GM18873 (cell line): ENCODE measurements around the gene CHCT1.

ENCODE experiments used
- ATAC-seq: cut with Tn5 transposase; IDR thresholded peaks from one replicate; pipeline ENCODE4 v1.9.1; 2021; ENCODE audit warnings: mild to moderate bottlenecking, moderate library complexity, moderate number of reproducible peaks; ENCODE audit not compliant: unreplicated experiment, low FRiP score

The CHCT1 gene

GRCh38 chr17:60436676-60437075 is 14.4 kb downstream of the CHCT1 start:
- ATAC-seq, result no peak

GRCh38 chr17:60439501-60439900 is 17.2 kb downstream of the CHCT1 start:
- ATAC-seq, result no peak

- no peak for ATAC-seq
These were observed 20.2 kb downstream of the CHCT1 start for GRCh38 chr17:60442271-60443173.

- ATAC-seq, result no peak
These were observed 21.4 kb downstream of the CHCT1 start for GRCh38 chr17:60443713-60444112.

GRCh38 chr17:60445144-60445543 is 22.9 kb downstream of the CHCT1 start:
- ATAC-seq, result no peak

GRCh38 chr17:60447375-60447774 is 25.1 kb downstream of the CHCT1 start:
- no peak for ATAC-seq

DNA sequence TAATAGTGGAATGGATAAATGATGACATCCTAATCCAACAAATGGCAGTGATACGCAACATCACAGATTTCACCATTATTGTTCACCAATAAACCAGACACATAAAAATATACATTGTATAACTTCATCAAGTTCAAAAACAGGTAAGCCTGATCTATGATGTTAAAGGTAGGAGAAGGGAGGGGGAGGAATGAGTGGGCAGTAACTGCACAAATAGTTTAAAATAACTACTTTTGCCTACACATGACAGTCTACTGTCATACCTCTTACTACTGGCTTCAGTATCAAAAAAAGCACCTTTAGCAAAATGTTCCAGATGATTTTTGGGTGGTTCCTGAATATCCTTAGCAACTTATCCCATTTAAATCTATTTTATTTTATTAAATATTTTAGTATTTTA is 28.8 kb downstream of the CHCT1 start:
- no peak for ATAC-seq

DNA sequence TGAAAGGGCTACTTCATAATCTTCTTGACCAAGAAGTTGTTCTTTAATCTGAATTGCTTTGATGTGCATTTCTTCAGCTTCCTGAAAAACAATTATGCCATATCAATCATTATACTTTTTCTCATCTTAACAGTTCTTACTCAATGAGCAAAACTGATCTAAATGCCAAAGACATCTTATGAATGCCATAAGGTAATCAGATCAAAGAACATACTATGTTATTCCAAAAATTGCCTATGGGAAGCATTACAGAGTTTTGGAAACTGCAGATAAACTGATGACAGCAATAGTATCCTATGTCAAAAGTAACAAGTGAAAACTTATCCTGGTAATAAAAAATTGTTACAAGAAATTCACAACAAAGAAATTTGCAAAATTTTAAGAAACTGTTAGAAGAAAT is 29.7 kb downstream of the CHCT1 start:
- ATAC-seq, result no peak

- no peak for ATAC-seq
These were observed 33.1 kb downstream of the CHCT1 start for GRCh38 chr17:60455378-60455777.

- no peak for ATAC-seq
These were observed 34.9 kb downstream of the CHCT1 start for GRCh38 chr17:60457148-60457547.

DNA sequence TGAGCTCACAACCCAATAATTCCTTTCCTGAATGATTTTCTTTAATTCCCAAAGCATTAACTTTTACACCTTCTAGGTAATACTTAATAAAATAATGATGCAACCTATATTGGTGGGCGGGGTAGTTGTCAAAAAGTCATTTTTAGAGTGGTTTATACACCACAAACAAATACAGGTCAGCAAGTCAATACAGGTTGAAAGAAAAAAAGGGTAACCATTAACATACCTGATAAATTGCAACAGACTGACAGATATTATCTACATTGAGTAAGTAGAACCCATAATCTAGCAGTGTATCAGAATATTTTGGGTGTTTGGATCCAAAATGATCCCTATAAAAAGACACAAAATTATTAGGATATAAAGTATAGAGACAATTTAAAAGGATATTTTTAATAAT is 39.3 kb downstream of the CHCT1 start:
- ATAC-seq, result no peak

DNA sequence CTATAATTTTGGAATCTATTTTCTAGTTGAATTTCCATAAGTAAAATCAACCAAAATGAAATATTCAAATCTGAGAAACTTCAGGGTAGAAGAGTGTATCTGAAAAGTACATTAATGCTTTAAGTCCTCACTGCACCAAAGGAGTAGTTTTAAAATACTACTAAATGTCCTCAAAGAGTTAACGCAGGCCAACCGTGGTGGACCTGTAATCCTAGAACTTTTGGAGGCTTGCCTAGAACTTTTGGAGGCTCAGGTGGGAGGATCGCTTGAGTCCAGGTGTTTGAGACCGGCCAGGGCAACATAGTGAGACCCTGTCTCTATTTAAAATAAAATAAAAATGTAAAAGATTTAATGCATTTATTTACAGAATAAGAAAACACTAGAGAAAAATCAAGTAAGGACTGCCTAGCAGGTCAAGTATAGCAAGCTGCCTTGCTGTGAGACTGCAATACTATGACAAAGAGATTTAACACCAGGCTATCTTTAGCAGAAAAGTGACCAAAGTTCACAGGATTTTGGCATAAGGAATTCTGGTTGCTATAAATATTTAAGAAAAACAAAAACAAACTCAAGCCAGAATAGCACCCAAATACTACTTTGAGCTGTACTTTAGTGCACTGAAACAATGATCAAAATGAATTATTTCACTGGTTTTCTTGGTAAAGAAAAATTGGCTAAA is 41.0 kb downstream of the CHCT1 start:
- no peak for ATAC-seq

GRCh38 chr17:60464343-60464742 is 42.1 kb downstream of the CHCT1 start:
- ATAC-seq, result no peak

- ATAC-seq, result no peak
These were observed 46.1 kb downstream of the CHCT1 start for GRCh38 chr17:60468371-60468770.

- ATAC-seq, result no peak
These were observed 49.2 kb downstream of the CHCT1 start for GRCh38 chr17:60471451-60471850.

- ATAC-seq, result no peak
These were observed 50.2 kb downstream of the CHCT1 start for GRCh38 chr17:60472449-60472848.

GRCh38 chr17:60473788-60474187 is 51.5 kb downstream of the CHCT1 start:
- no peak for ATAC-seq
